ENCODE results near the gene SNX33. TPM values are rescaled to one million over a fixed set of nuclear protein-coding genes. Genes with fewer than 3 reads are reported as not detected.
"Not testable (repeated sequence)": the region's sequence is repeated elsewhere in the genome, so short reads cannot be mapped to it uniquely, and the experiment has no call there.

The SNX33 gene
- polyA plus RNA-seq (2014; cell fraction: cytosol; rRNA removed), result 3.5 and 4.2 TPM in 2 replicates
- 7.1 and 10.5 TPM in 2 replicates for polyA plus RNA-seq (2014; cell fraction: nucleus; rRNA removed)

GRCh38 chr15:75647370-75648155 is at the start of gene SNX33:
TSS of gene SNX33 (plus strand) at chr15:75647912. CDS start at chr15:75649103, 1,191 bp downstream.
- peak; percentile 66 for DNase-seq (ENCODE audit: low spot score)

GRCh38 chr15:75598361-75598760 is 49.4 kb upstream of the SNX33 start:
- DNase-seq (ENCODE audit: low spot score), result no peak

- DNase-seq (ENCODE audit: low spot score), result no peak
Observed at GRCh38 chr15:75599401-75599800, 48.3 kb upstream of the SNX33 start.

GRCh38 chr15:75606026-75606425 is 41.7 kb upstream of the SNX33 start:
- no peak for DNase-seq (ENCODE audit: low spot score)

GRCh38 chr15:75606711-75607699 is 40.7 kb upstream of the SNX33 start:
- no peak for DNase-seq (ENCODE audit: low spot score)

GRCh38 chr15:75616766-75617165 is 30.9 kb upstream of the SNX33 start:
- DNase-seq (ENCODE audit: low spot score), result no peak

- no peak for DNase-seq (ENCODE audit: low spot score)
Observed at GRCh38 chr15:75620058-75620820, 27.5 kb upstream of the SNX33 start.

GRCh38 chr15:75620841-75621391 is 26.8 kb upstream of the SNX33 start:
- DNase-seq (ENCODE audit: low spot score), result no peak

- DNase-seq (ENCODE audit: low spot score), result no peak
Observed at GRCh38 chr15:75622505-75622904, 25.2 kb upstream of the SNX33 start.

- DNase-seq (ENCODE audit: low spot score), result peak; percentile 96
Observed at GRCh38 chr15:75625542-75626347, 22.0 kb upstream of the SNX33 start, which contains the start of gene SNUPN. TSS of gene SNUPN (minus strand) at chr15:75625725. CDS start at chr15:75621051, 4,674 bp downstream.

- no peak for DNase-seq (ENCODE audit: low spot score)
Observed at GRCh38 chr15:75631935-75632334, 15.8 kb upstream of the SNX33 start.

GRCh38 chr15:75633922-75634321 is 13.8 kb upstream of the SNX33 start:
- not testable (repeated sequence) for DNase-seq (ENCODE audit: low spot score)

GRCh38 chr15:75636026-75636425 is 11.7 kb upstream of the SNX33 start:
- DNase-seq (ENCODE audit: low spot score), result no peak

GRCh38 chr15:75637245-75638009 is 10.3 kb upstream of the SNX33 start:
- no peak for DNase-seq (ENCODE audit: low spot score)

- DNase-seq (ENCODE audit: low spot score), result no peak
Observed at GRCh38 chr15:75639191-75639708, 8.5 kb upstream of the SNX33 start.

GRCh38 chr15:75639709-75640482 is 7.8 kb upstream of the SNX33 start, which contains the start of gene IMP3:
TSS of gene IMP3 (minus strand) at chr15:75640224. CDS start at chr15:75640168, 56 bp downstream.
- DNase-seq (ENCODE audit: low spot score), result peak; percentile 98

- DNase-seq (ENCODE audit: low spot score), result peak; percentile 71
Observed at GRCh38 chr15:75640483-75641178, 7.1 kb upstream of the SNX33 start.

- no peak for DNase-seq (ENCODE audit: low spot score)
Observed at GRCh38 chr15:75641179-75641503, 6.6 kb upstream of the SNX33 start.
